ENCODE data around the gene HAPLN3.

- no peak for TF ChIP-seq POLR2A (IDR thresholded peaks at IDR 0.05; ENCODE audit: low read depth, low read length)
- no peak for TF ChIP-seq TAF1 (IDR thresholded peaks at IDR 0.05; ENCODE audit: low read depth, low read length)
- no peak for TF ChIP-seq POLR2AphosphoS5 (IDR thresholded peaks at IDR 0.05; ENCODE audit: low read depth, low read length)
Measured at GRCh38 chr15:88863412-88863811, 31.9 kb downstream of the HAPLN3 start.
